HepG2 (cell line): ENCODE results near the gene THRA. TPM values are rescaled to one million over a fixed set of nuclear protein-coding genes. Genes with fewer than 3 reads are reported as not detected.

Experiments used
- ATAC-seq: fragments of 200-7000 bp; cut with Tn5 transposase; 3 replicates; pipeline ENCODE4 v1.9.1; 2020; ENCODE audit warnings: mild to moderate bottlenecking, moderate library complexity
- BruUV-seq: library from RNA; stranded (reverse); fragments of 400-500 nt; replicated peaks from 2 replicates; lab custom pipeline; 2021; lab: Mats Ljungman, UMichigan
- CTCF ChIA-PET: fragments of 300-600 bp; formaldehyde crosslinking; extraction: SDS; loops from one replicate; lab custom pipeline; 2021; ENCODE audit warnings: low total read pairs, inconsistent platforms, low intra/inter-chr PET ratio; lab: Yijun Ruan, JAX
- POLR2A ChIA-PET: fragments of 350-600 bp; sonication (Branson Sonifier 250); formaldehyde crosslinking; loops from one replicate; lab custom pipeline; 2020; ENCODE audit warnings: antibody characterized with exemption, inconsistent platforms; lab: Yijun Ruan, JAX
- DNase-seq: peaks from one replicate; pipeline ENCODE4 v3.0.0-alpha.2; 2015; ENCODE audit warnings: low spot score
- FAIRE-seq: peaks from 3 replicates; lab custom pipeline; 2011; peaks lifted over from hg19 to GRCh38; lab: Jason Lieb, UNC
- H2AFZ ChIP-seq: one replicate; pipeline ENCODE4 v1.6.1; 2011; ENCODE audit warnings: low read length, inconsistent platforms
- H3K27ac ChIP-seq: fragments of 300-600 bp; 3 replicates; pipeline ENCODE4 v1.8.0; 2011; ENCODE audit warnings: mixed run types, mild to moderate bottlenecking, mixed read lengths, low read length, inconsistent platforms; ENCODE audit not compliant: insufficient read depth; ENCODE audit errors: extremely low read length
- H3K27me3 ChIP-seq, 2 experiments: fragments of 200-600 bp in 1 of 2; 2 replicates in 1 of 2; 3 replicates in 1 of 2; pipeline versions ENCODE4 v1.6.0 to v1.8.0; 2011; ENCODE audit warnings: low read length in 2 of 2, mild to moderate bottlenecking in 2 of 2, moderate library complexity in 2 of 2, inconsistent platforms in 1 of 2; ENCODE audit not compliant: insufficient read depth in 2 of 2, control insufficient read depth in 1 of 2
- H3K36me3 ChIP-seq, 2 experiments: fragments of 200-600 bp in 1 of 2; replicated peaks in 1 of 2; 2 replicates in 1 of 2; 3 replicates in 1 of 2; pipeline versions ENCODE4 v1.5.1 to v1.8.0; 2011; ENCODE audit warnings: low read length in 2 of 2, inconsistent platforms in 1 of 2; ENCODE audit not compliant: insufficient read depth in 2 of 2, control insufficient read depth in 1 of 2
- H3K4me1 ChIP-seq: 2 replicates; pipeline ENCODE4 v1.5.1; 2012; ENCODE audit warnings: low read length, inconsistent platforms; ENCODE audit not compliant: insufficient read depth
- H3K4me2 ChIP-seq: 2 replicates; pipeline ENCODE4 v1.6.0; 2011; ENCODE audit warnings: low read depth, low read length, inconsistent platforms
- H3K4me3 ChIP-seq, 3 experiments: fragments of 200-600 bp in 1 of 3; sonication (generic), shearing (Covaris generic) in 1 of 3; replicated peaks in 1 of 3; 2 replicates each; pipeline ENCODE4 v1.5.1; 2011 to 2016; ENCODE audit warnings: low read length in 3 of 3, inconsistent platforms in 2 of 3, low read depth in 2 of 3, mild to moderate bottlenecking in 2 of 3, control low read depth in 1 of 3, mixed read lengths in 1 of 3; ENCODE audit not compliant: insufficient read depth in 1 of 3
- H3K79me2 ChIP-seq: one replicate; pipeline ENCODE4 v1.6.1; 2011; ENCODE audit warnings: low read length, inconsistent platforms; ENCODE audit not compliant: insufficient read depth
- H3K9ac ChIP-seq: 2 replicates; pipeline ENCODE4 v1.6.0; 2011; ENCODE audit warnings: mild to moderate bottlenecking, low read depth, low read length, inconsistent platforms; ENCODE audit not compliant: insufficient read depth
- H3K9me3 ChIP-seq: 2 replicates; pipeline ENCODE4 v1.5.1; 2012; ENCODE audit warnings: mild to moderate bottlenecking, low read length
- H4K20me1 ChIP-seq: 2 replicates; pipeline ENCODE4 v1.6.0; 2011; ENCODE audit warnings: inconsistent platforms, mild to moderate bottlenecking, low read length, moderate library complexity; ENCODE audit not compliant: insufficient read depth
- BRF2 ChIP-seq: sonication (generic); formaldehyde crosslinking; IDR thresholded peaks from 2 replicates; pipeline ENCODE4 v1.8.1; 2022; ENCODE audit warnings: mild to moderate bottlenecking, missing genetic modification reagents
- FOXA1 ChIP-seq, 2 experiments: fragments of 450-650 bp in 1 of 2; sonication (generic) in 1 of 2; formaldehyde crosslinking in 1 of 2; IDR thresholded peaks; 2 replicates each; pipeline versions ENCODE4 v1.4.0 to v1.6.1; 2016 to 2020; ENCODE audit warnings: missing genetic modification reagents in 1 of 2
- FOXP4 ChIP-seq: sonication (generic); formaldehyde crosslinking; IDR thresholded peaks from 2 replicates; pipeline ENCODE4 v1.4.0; 2020; ENCODE audit warnings: missing genetic modification reagents
- HIC2 ChIP-seq: sonication (generic); formaldehyde crosslinking; IDR thresholded peaks from 2 replicates; pipeline ENCODE4 v1.9.0; 2022; ENCODE audit warnings: low read depth, missing genetic modification reagents
- HNRNPL ChIP-seq: fragments of 200-400 bp; formaldehyde crosslinking; IDR thresholded peaks from 2 replicates; pipeline ENCODE4 v1.6.1; 2017; ENCODE audit warnings: mild to moderate bottlenecking, low read depth, low read length
- KLF6 ChIP-seq: IDR thresholded peaks from 2 replicates; pipeline ENCODE4 v1.8.0; 2016; ENCODE audit warnings: missing biosample characterization, missing genetic modification reagents
- MNT ChIP-seq: fragments of 450-650 bp; IDR thresholded peaks from 2 replicates; pipeline ENCODE4 v1.6.1; 2016
- PHF20 ChIP-seq: sonication (generic); formaldehyde crosslinking; IDR thresholded peaks from 2 replicates; pipeline ENCODE4 v1.5.0; 2020; ENCODE audit warnings: mild to moderate bottlenecking, missing genetic modification reagents
- RARA ChIP-seq: IDR thresholded peaks from 2 replicates; pipeline ENCODE4 v1.6.1; 2016; ENCODE audit warnings: missing genetic modification reagents, missing compliant biosample characterization
- SOX13 ChIP-seq, 3 experiments: fragments of 450-650 bp in 1 of 3; sonication (generic) in 1 of 3; formaldehyde crosslinking in 1 of 3; IDR thresholded peaks in 2 of 3; conservative IDR thresholded peaks in 1 of 3; 2 replicates each; pipeline versions ENCODE4 v1.5.0 to v1.6.1; 2016 to 2020; ENCODE audit warnings: antibody characterized with exemption in 1 of 3, mild to moderate bottlenecking in 1 of 3, missing compliant biosample characterization in 1 of 3, missing genetic modification reagents in 1 of 3, moderate library complexity in 1 of 3
- SRY ChIP-seq: sonication (generic); formaldehyde crosslinking; IDR thresholded peaks from 2 replicates; pipeline ENCODE4 v1.8.0; 2022; ENCODE audit warnings: mild to moderate bottlenecking, missing genetic modification reagents
- UBTF ChIP-seq: sonication (generic); formaldehyde crosslinking; IDR thresholded peaks from 2 replicates; pipeline ENCODE4 v1.4.0; 2020; ENCODE audit warnings: mild to moderate bottlenecking, missing genetic modification reagents
- ZBTB7B ChIP-seq: sonication (generic); formaldehyde crosslinking; IDR thresholded peaks from 2 replicates; pipeline ENCODE4 v1.4.0; 2020; ENCODE audit warnings: missing genetic modification reagents
- ZNF124 ChIP-seq: sonication (generic); formaldehyde crosslinking; IDR thresholded peaks from 2 replicates; pipeline ENCODE4 v1.4.0; 2020; ENCODE audit warnings: missing genetic modification reagents
- ZNF589 ChIP-seq: sonication (generic); formaldehyde crosslinking; conservative IDR thresholded peaks from 2 replicates; pipeline ENCODE4 v1.8.0; 2022; ENCODE audit warnings: mild to moderate bottlenecking, moderate library complexity, missing genetic modification reagents
- WGBS: methylation state at CpG from one replicate; pipeline ENCODE4 v1.1.6; 2017; ENCODE audit warnings: low lambda C conversion rate; 5-methylcytosine and 5-hydroxymethylcytosine counted together
- in situ Hi-C: cut with HindIII; loops from 2 replicates; pipeline ENCODE4 v1.10.0; 2017; ENCODE audit warnings: low pct_unique_long_range_greater_than_20kb; ENCODE audit not compliant: extremely low pct_ligation_motif_present
- intact Hi-C: fragments of 100-400 bp; cut with micrococcal nuclease; formaldehyde crosslinking; loops from one replicate; pipeline ENCODE4 v1.10.0; 2022; ENCODE audit not compliant: unreplicated experiment
- polyA plus RNA-seq, 8 experiments: library from polyadenylated mRNA; depleted of rRNA in 3 of 8; stranded (reverse) in 7 of 8; unstranded in 1 of 8; fragments of >200 nt; fragmentation: Illumina TruSeq in 4 of 8; extraction: Trizol in 4 of 8; gene quantifications; 2 replicates each; pipeline versions ENCODE4 v1.2.1 to v1.2.3, GENCODE V29; 2011 to 2016; ENCODE audit warnings: low read depth in 4 of 8, missing spikeins in 1 of 8, mixed read lengths in 1 of 8; ENCODE audit not compliant: insufficient read depth in 1 of 8
- total RNA-seq, 5 experiments: library from RNA; depleted of rRNA; stranded (reverse); fragments of >200 nt; fragmentation: Illumina TruSeq; extraction: Trizol; gene quantifications; 2 replicates each; pipeline ENCODE4 v1.2.3, GENCODE V29; 2016; ENCODE audit warnings: low read depth in 1 of 5

Gene THRA
- total and polyA plus RNA-seq, 2 of the 13 experiments (the other 11 are each of a cell fraction or from before 2014, with no cell fraction given), result 8.0 to 9.9 TPM

- H3K4me1 ChIP-seq, result peaks cover 96% of the 10 kb centered on the region
- H3K9me3 ChIP-seq, result no peaks in the 10 kb centered on the region
- H3K9ac ChIP-seq, result no peak overlapping the region
- ChIA-PET POLR2A (no interaction called here), CTCF (no interaction called here)
- H3K4me3 ChIP-seq, result no peak overlapping the region; a peak in 1 of 6 replicates
- H3K4me2 ChIP-seq, result peak overlapping the region; percentile 42; the same call in 1 of the 2 replicates
- FAIRE-seq (peak; percentile 23), DNase-seq (no peak), ATAC-seq (no peak)
- intact Hi-C loops (no loop called here), in situ Hi-C loops (no loop called here)
- H4K20me1 ChIP-seq, result no peaks in the 10 kb centered on the region
- BruUV-seq, result no TSS peak
- H3K27me3 ChIP-seq, result no peaks in the 10 kb centered on the region
- no peak overlapping the region for H2AFZ ChIP-seq
- H3K27ac ChIP-seq, result no peak overlapping the region
- WGBS, result 64% methylated on average over 4 of the region's 4 CpGs
- H3K79me2 ChIP-seq, result peaks cover 8% of the 10 kb centered on the region
- no peaks in the 10 kb centered on the region for H3K36me3 ChIP-seq
- no peak for TF ChIP-seq ZNF124 (CRISPR knock-in tag)
- TF ChIP-seq RARA, result no peak
- TF ChIP-seq KLF6 (CRISPR knock-in tag), result no peak
- TF ChIP-seq UBTF (CRISPR knock-in tag), result no peak
- TF ChIP-seq FOXP4 (CRISPR knock-in tag), result no peak
- no peak for TF ChIP-seq SRY (CRISPR knock-in tag)
- no peak for TF ChIP-seq ZBTB7B (CRISPR knock-in tag)
- TF ChIP-seq PHF20 (CRISPR knock-in tag), result no peak
- TF ChIP-seq HIC2 (CRISPR knock-in tag), result peak; percentile 59; the same call in 1 of the 2 replicates
- TF ChIP-seq SOX13 (IDR thresholded peaks at IDR 0.05), result no peak
- peak in 1 of 2 experiments; percentile 56; a peak in 1 of 4 replicates for TF ChIP-seq SOX13 (CRISPR knock-in tag; conservative IDR thresholded peaks at IDR 0.05 in 1 of 2, IDR thresholded peaks at IDR 0.05 in 1 of 2)
- 0 out of 2 replicates have a peak, but pooled peaks have one; percentile 71 for TF ChIP-seq HNRNPL
- no peak for TF ChIP-seq BRF2
- no peak for TF ChIP-seq FOXA1 (IDR thresholded peaks at IDR 0.05)
- TF ChIP-seq FOXA1 (CRISPR knock-in tag; IDR thresholded peaks at IDR 0.05), result peak; percentile 62
- TF ChIP-seq ZNF589, result no peak
- TF ChIP-seq MNT, result peak; percentile 80
Measured at GRCh38 chr17:40068129-40068581, 5.4 kb downstream of the THRA start.
